Right lobe of liver (tissue), 6 donors: ENCODE results near the gene SLC22A1. TPM values are rescaled to one million over a fixed set of nuclear protein-coding genes. Genes with fewer than 3 reads are reported as not detected.

ENCODE experiments used
- ATAC-seq, 4 donors: fragments of 200-7000 bp; cut with Tn5 transposase; one replicate each; pipeline ENCODE4 v1.9.1; 2020; ENCODE audit warnings: mild to moderate bottlenecking in 4 of 4, moderate library complexity in 4 of 4
- DNase-seq, 3 donors: peaks; one replicate each; pipeline ENCODE4 v3.0.0-alpha.2; 2020
- H3K27ac ChIP-seq, 3 donors: fragments of 200-600 bp; one replicate each; pipeline ENCODE4 v1.8.0; 2022
- H3K27me3 ChIP-seq, 2 donors: fragments of 200-600 bp; one replicate each; pipeline ENCODE4 v1.8.0; 2022
- H3K36me3 ChIP-seq, 4 donors: fragments of 200-600 bp; sonication (generic) in 1 of 4; one replicate each; pipeline versions ENCODE4 v1.5.1 to v1.8.0; 2017 to 2022; ENCODE audit warnings: control low read depth in 1 of 4
- H3K4me1 ChIP-seq, 4 donors: fragments of 200-600 bp; sonication (generic) in 1 of 4; one replicate each; pipeline versions ENCODE4 v1.5.1 to v1.8.0; 2017 to 2022; ENCODE audit warnings: control low read depth in 1 of 4
- H3K4me3 ChIP-seq, 3 donors: fragments of 200-600 bp; one replicate each; pipeline ENCODE4 v1.8.0; 2022
- H3K9me3 ChIP-seq, 4 donors: fragments of 200-600 bp; sonication (generic) in 1 of 4; one replicate each; pipeline versions ENCODE4 v1.5.1 to v1.8.0; 2017 to 2022; ENCODE audit warnings: control low read depth in 1 of 4
- POLR2A ChIP-seq: fragments of 450-650 bp; IDR thresholded peaks from one replicate; pipeline ENCODE4 v1.6.1; 2017; ENCODE audit warnings: antibody characterized with exemption, mild to moderate bottlenecking
- WGBS: methylation state at CpG from one replicate; pipeline ENCODE4 v1.1.6; 2018; ENCODE audit warnings: low coverage, low lambda C conversion rate; ENCODE audit not compliant: insufficient coverage; ENCODE audit errors: missing lambda C conversion rate; 5-methylcytosine and 5-hydroxymethylcytosine counted together
- intact Hi-C, 2 donors: fragments of 100-400 bp; cut with DNase I; formaldehyde crosslinking; loops; one replicate each; pipeline versions ENCODE4 v1.11.2 to v1.14.1; 2022
- total RNA-seq, 6 experiments: library from RNA; depleted of rRNA in 2 of 6; stranded (reverse); fragments of >200 nt in 2 of 6; fragmentation: NEBNext Ultra II Directional in 3 of 6; extraction: Animal tissue kit (Norgen Biotek cat#: 25700) in 3 of 6; gene quantifications; one replicate each; pipeline versions ENCODE4 v1.1.0 to v1.2.4, GENCODE V29; 2016 to 2023
- TF ChIP-seq, protein P1 (sequence below), 4 donors: fragments of 200-600 bp in 3 of 4; fragments of 450-650 bp in 1 of 4; IDR thresholded peaks; one replicate each; pipeline versions ENCODE4 v1.5.1 to v1.8.0; 2016 to 2022; ENCODE audit warnings: antibody characterized with exemption in 4 of 4, mild to moderate bottlenecking in 2 of 4
- donor health status: DM: no; HTN: yes; CAD: no.
- donor health status: DM: no; HTN: no; CAD: no.
- donor health status: DM: no; HTN: no; CAD: no.
- donor health status: DM: no; HTN: yes; CAD: no.
- donor health status: DM: no; HTN: yes; CAD: no.

Gene SLC22A1
- total RNA-seq, 6 experiments from 2014 or later, result 190 to 1,656 (median 769) TPM

- ATAC-seq (no peak), DNase-seq (no peak)
- WGBS, result 50% methylated on average over 1 of the region's 1 CpG
- intact Hi-C loops, result no loop called here
- H3K4me1 ChIP-seq, result no peaks in the 10 kb centered on the region
- TF ChIP-seq POLR2A, result no peak
- TF ChIP-seq, protein P1, sequence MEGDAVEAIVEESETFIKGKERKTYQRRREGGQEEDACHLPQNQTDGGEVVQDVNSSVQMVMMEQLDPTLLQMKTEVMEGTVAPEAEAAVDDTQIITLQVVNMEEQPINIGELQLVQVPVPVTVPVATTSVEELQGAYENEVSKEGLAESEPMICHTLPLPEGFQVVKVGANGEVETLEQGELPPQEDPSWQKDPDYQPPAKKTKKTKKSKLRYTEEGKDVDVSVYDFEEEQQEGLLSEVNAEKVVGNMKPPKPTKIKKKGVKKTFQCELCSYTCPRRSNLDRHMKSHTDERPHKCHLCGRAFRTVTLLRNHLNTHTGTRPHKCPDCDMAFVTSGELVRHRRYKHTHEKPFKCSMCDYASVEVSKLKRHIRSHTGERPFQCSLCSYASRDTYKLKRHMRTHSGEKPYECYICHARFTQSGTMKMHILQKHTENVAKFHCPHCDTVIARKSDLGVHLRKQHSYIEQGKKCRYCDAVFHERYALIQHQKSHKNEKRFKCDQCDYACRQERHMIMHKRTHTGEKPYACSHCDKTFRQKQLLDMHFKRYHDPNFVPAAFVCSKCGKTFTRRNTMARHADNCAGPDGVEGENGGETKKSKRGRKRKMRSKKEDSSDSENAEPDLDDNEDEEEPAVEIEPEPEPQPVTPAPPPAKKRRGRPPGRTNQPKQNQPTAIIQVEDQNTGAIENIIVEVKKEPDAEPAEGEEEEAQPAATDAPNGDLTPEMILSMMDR (IDR thresholded peaks at IDR 0.05), result no peak
- no peak overlapping the region for H3K27ac ChIP-seq
- no peaks in the 10 kb centered on the region for H3K27me3 ChIP-seq
- no peaks in the 10 kb centered on the region for H3K36me3 ChIP-seq
- peaks cover 0 to 10% (median 4%) of the 10 kb centered on the region in 4 donors for H3K9me3 ChIP-seq
- H3K4me3 ChIP-seq, result no peak overlapping the region
Observed at GRCh38 chr6:160190081-160190480, 68.5 kb downstream of the SLC22A1 start.

DNA sequence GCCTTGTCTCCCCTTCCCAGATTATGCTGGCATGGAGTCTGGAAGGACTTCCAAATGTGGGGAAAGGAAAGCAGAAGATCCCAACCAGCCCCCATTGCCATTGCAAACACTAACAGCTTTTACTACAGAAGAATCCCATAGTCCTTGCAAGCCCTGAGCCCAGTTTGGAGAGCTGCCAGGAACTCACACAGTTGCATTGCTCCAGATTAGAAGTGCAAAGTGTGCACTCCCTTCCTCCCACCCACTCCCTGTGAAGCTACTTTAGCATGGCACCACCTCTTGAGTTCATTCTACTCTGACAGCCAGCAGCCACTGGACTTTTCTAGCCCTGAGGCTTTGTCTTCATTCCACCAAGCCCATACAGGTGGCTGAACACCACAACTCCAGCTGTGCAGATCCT, 69.4 kb downstream of the SLC22A1 start:
- H3K4me3 ChIP-seq, result no peak overlapping the region
- H3K4me1 ChIP-seq, result no peaks in the 10 kb centered on the region
- H3K36me3 ChIP-seq, result no peaks in the 10 kb centered on the region
- TF ChIP-seq POLR2A, result no peak
- TF ChIP-seq, protein P1 (IDR thresholded peaks at IDR 0.05), result no peak
- H3K27me3 ChIP-seq, result no peaks in the 10 kb centered on the region
- ATAC-seq (no peak), DNase-seq (no peak)
- no peak overlapping the region for H3K27ac ChIP-seq
- peaks cover 0 to 10% (median 4%) of the 10 kb centered on the region in 4 donors for H3K9me3 ChIP-seq
- intact Hi-C loops, result no loop called here

- TF ChIP-seq, protein P1 (IDR thresholded peaks at IDR 0.05), result no peak
- TF ChIP-seq POLR2A, result no peak
- Histone ChIP-seq H3K4me3 (no peak overlapping the region), H3K27ac (no peak overlapping the region), H3K27me3 (no peaks in the 10 kb centered on the region), H3K9me3 (peaks cover 0 to 10% (median 4%) of the 10 kb centered on the region in 4 donors), H3K36me3 (no peaks in the 10 kb centered on the region), H3K4me1 (no peaks in the 10 kb centered on the region)
- DNase-seq, result no peak
- intact Hi-C loops, result no loop called here
- no peak for ATAC-seq
- 93% methylated on average over 1 of the region's 1 CpG for WGBS
Observed at GRCh38 chr6:160192840-160193239, 71.2 kb downstream of the SLC22A1 start.

DNA sequence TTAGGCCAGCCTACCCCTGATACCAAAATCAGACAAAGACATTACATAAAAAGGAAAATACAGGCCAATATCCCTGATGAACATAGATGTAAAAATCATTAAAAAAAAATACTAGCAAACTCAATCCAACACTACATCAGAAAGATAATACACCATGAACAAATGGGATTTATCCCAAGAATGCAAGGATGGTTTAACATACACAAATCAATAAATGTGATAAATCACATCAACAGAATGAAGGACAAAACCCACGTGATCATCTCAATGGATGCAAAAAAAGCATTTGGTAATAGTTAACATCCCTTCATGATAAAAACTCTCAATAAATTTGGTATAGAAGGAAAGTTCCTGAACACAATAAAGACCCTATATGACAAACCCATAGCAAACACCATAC, 73.2 kb downstream of the SLC22A1 start:
- intact Hi-C loops, result no loop called here
- ATAC-seq (no peak), DNase-seq (no peak)
- TF ChIP-seq, protein P1 (IDR thresholded peaks at IDR 0.05), result no peak
- TF ChIP-seq POLR2A, result no peak
- WGBS, result 78% methylated on average over 1 of the region's 1 CpG
- Histone ChIP-seq H3K36me3 (no peaks in the 10 kb centered on the region), H3K27ac (no peak overlapping the region), H3K4me3 (no peak overlapping the region), H3K9me3 (peaks cover 0 to 10% (median 4%) of the 10 kb centered on the region in 4 donors), H3K4me1 (no peaks in the 10 kb centered on the region), H3K27me3 (no peaks in the 10 kb centered on the region)

DNA sequence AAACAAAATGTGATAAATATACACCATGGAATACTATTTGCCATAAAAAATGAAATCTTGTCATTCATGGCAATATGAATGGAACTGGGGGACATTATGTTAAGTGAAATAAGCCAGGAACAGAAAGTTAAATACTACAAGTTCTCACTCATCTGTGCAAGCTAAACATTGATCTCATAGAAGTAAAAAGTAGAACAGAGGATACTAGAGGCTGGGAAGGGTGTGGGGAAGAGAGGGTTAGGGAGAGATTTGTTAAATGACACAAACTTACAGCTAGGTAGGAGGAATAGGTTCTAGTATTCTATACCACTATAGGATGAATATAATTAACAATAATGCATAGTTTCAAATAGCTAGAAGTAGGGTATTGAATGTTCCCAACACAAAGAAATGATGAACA, 76.0 kb downstream of the SLC22A1 start:
- H3K9me3 ChIP-seq, result peaks cover 0 to 9% (median 4%) of the 10 kb centered on the region in 4 donors
- intact Hi-C loops, result no loop called here
- ATAC-seq (no peak), DNase-seq (no peak)
- no peaks in the 10 kb centered on the region for H3K36me3 ChIP-seq
- H3K27me3 ChIP-seq, result no peaks in the 10 kb centered on the region
- no peak overlapping the region for H3K4me3 ChIP-seq
- TF ChIP-seq, protein P1 (IDR thresholded peaks at IDR 0.05), result no peak
- no peak for TF ChIP-seq POLR2A
- no peak overlapping the region for H3K27ac ChIP-seq
- H3K4me1 ChIP-seq, result no peaks in the 10 kb centered on the region
